HG03045 (cell line): ENCODE measurements around the gene PCDHGA4.
A peak's percentile ranks its signal among the peaks of the same experiment; 100 is the strongest.
"Not testable (repeated sequence)": the region's sequence is repeated elsewhere in the genome, so short reads cannot be mapped to it uniquely, and the experiment has no call there.

Experiments
- ATAC-seq: cut with Tn5 transposase; IDR thresholded peaks from one replicate; pipeline ENCODE4 v1.9.1; 2021; ENCODE audit warnings: mild to moderate bottlenecking, moderate library complexity; ENCODE audit not compliant: unreplicated experiment

Gene PCDHGA4

DNA sequence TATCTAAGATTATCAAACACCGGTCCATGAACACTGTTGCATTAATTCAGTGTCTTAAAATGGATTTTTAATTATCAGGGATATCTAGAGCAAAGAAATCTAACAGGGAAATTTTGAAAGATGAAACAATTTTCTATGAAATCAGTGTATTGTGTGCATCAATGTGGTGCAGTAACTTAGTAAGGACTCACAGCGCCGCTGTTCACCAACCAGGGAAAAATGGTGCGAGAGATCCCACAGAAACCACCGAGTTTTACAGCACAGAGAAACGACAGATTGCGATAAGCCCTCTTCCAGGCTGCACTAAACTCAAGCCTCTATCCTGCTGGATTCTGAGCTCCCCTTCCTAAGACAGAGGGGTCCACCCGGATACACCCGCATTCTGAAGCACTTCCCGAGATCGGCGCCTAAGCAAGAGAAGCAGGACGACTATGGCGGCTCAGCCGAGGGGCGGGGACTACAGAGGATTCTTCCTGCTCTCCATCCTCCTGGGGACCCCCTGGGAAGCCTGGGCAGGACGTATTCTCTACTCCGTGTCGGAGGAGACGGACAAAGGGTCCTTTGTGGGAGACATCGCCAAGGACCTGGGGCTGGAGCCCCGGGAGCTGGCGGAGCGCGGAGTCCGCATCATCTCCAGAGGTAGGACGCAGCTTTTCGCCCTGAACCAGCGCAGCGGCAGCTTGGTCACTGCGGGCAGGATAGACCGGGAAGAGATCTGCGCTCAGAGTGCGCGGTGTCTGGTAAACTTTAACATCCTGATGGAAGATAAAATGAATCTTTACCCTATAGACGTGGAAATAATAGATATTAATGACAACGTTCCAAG, 27.9 kb downstream of the PCDHGA4 start, which contains the start of gene PCDHGA7:
Gene PCDHGA7, plus strand, starts transcription at position 274 of the 826 bp plus-strand sequence. Its CDS starts 158 bp downstream, at position 432.
- no peak for ATAC-seq

DNA sequence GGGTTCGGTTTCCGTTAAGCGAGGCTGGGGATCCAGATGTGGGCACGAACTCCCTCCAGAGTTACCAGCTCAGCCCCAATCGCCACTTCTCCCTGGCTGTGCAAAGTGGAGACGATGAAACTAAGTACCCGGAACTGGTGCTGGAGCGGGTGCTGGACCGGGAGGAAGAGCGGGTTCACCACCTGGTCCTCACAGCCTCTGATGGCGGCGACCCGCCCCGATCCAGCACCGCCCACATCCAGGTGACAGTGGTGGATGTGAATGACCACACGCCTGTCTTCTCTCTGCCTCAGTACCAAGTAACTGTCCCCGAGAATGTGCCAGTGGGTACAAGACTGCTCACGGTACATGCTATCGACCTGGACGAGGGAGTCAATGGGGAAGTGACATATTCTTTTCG, 28.5 kb downstream of the PCDHGA4 start:
- no peak for ATAC-seq

DNA sequence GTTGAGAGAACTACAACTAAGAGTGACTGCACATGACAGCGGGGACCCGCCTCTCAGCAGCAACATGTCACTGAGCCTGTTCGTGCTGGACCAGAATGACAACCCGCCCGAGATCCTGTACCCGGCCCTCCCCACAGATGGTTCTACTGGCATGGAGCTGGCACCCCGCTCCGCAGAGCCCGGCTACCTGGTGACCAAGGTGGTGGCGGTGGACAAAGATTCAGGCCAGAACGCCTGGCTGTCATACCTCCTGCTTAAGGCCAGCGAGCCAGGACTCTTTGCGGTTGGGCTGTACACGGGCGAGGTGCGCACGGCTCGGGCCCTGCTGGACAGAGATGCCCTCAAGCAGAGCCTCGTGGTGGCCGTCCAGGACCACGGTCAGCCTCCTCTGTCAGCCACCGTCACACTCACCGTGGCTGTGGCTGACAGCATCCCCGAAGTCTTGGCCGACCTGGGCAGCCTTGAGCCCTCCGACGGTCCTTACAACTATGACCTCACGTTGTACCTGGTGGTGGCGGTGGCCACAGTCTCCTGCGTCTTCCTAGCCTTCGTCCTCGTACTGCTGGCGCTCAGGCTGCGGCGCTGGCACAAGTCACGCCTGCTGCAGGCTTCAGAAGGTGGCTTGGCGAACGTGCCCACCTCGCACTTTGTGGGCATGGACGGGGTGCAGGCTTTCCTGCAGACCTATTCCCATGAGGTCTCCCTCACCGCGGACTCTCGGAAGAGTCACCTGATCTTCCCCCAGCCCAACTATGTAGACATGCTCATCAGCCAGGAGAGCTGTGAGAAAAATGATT, 29.8 kb downstream of the PCDHGA4 start:
- no peak for ATAC-seq

DNA sequence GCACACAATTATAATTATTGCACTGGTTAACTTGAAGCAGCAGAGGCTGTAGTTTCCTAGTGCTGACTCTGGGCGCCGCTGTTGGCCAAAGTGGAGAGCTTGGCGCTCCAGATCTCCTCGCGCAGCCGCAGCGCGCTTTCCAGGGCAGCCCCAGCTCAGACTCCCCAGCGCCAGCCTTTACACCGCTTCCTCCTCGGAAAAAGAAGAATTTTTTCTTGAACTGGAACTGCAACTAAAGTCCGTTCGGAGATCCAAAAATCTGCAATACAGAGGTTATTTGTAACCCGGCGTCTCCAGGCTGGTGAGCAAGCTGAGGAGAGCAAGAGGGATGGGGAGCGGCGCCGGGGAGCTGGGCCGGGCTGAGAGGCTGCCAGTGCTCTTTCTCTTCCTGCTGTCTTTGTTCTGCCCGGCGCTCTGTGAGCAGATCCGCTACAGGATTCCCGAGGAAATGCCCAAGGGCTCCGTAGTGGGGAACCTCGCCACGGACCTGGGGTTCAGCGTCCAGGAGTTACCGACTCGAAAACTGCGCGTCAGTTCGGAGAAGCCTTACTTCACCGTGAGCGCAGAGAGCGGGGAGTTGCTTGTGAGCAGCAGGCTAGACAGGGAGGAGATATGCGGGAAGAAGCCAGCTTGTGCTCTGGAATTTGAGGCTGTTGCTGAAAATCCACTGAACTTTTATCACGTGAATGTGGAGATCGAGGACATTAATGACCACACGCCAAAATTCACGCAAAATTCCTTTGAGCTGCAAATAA, 32.9 kb downstream of the PCDHGA4 start, which contains the start of gene PCDHGB4:
Gene PCDHGB4, plus strand, starts transcription at position 142 of the 755 bp plus-strand sequence. Its CDS starts 187 bp downstream, at position 329.
- ATAC-seq = not testable (repeated sequence)

GRCh38 chr5:141388661-141389060, 33.8 kb downstream of the PCDHGA4 start:
- no peak for ATAC-seq

- no peak for ATAC-seq
Observed at GRCh38 chr5:141389153-141390042, 34.6 kb downstream of the PCDHGA4 start.

GRCh38 chr5:141392429-141393198, 37.8 kb downstream of the PCDHGA4 start, which contains the start of gene PCDHGA8:
TSS of gene PCDHGA8 (plus strand) at chr5:141392633. CDS start at chr5:141392814, 181 bp downstream.
- no peak for ATAC-seq

- no peak for ATAC-seq
Observed at GRCh38 chr5:141393267-141393666, 38.4 kb downstream of the PCDHGA4 start.

DNA sequence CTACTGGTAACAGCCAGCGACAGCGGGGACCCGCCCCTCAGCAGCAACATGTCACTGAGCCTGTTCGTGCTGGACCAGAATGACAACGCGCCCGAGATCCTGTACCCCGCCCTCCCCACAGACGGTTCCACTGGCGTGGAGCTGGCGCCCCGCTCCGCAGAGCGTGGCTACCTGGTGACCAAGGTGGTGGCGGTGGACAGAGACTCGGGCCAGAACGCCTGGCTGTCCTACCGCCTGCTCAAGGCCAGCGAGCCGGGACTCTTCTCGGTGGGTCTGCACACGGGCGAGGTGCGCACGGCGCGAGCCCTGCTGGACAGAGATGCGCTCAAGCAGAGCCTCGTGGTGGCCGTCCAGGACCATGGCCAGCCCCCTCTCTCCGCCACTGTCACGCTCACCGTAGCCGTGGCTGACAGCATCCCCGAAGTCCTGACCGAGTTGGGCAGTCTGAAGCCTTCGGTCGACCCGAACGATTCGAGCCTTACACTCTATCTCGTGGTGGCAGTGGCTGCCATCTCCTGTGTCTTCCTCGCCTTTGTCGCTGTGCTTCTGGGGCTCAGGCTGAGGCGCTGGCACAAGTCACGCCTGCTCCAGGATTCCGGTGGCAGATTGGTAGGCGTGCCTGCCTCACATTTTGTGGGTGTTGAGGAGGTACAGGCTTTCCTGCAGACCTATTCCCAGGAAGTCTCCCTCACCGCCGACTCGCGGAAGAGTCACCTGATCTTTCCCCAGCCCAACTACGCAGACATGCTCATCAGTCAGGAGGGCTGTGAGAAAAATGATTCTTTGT, 39.8 kb downstream of the PCDHGA4 start:
- not testable (repeated sequence) for ATAC-seq

GRCh38 chr5:141397756-141398551, 43.1 kb downstream of the PCDHGA4 start, which contains the start of gene PCDHGB5:
TSS of gene PCDHGB5 (plus strand) at chr5:141397947. CDS start at chr5:141398128, 181 bp downstream.
- ATAC-seq = peak; percentile 90

DNA sequence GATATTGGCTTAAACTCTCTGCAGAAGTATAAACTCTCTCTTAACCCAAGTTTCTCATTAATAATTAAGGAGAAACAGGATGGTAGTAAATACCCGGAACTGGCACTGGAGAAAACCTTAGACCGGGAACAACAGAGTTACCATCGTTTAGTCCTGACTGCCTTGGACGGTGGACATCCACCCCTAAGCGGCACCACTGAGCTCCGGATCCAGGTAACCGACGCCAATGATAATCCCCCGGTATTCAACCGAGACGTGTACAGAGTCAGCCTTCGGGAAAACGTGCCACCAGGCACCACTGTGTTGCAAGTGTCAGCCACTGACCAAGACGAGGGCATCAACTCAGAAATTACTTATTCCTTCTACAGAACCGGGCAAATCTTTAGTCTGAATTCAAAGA, 43.8 kb downstream of the PCDHGA4 start:
- ATAC-seq = no peak

DNA sequence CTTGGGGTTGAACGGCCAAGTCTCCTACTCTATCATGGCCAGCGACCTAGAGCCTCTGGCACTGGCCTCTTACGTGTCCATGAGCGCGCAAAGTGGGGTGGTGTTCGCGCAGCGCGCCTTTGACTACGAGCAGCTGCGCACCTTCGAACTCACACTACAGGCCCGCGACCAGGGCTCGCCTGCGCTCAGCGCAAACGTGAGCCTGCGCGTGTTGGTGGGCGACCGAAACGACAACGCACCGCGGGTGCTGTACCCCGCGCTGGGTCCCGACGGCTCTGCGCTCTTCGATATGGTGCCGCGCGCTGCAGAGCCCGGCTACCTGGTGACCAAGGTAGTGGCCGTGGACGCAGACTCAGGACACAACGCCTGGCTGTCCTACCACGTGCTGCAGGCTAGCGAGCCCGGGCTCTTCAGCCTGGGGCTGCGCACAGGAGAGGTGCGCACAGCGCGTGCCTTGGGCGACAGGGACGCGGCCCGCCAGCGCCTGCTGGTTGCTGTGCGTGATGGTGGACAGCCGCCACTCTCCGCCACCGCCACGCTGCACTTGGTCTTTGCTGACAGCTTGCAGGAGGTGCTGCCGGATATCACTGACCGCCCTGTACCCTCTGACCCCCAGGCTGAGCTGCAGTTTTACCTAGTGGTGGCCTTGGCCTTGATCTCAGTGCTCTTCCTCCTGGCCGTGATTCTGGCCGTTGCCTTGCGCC, 44.9 kb downstream of the PCDHGA4 start:
- no peak for ATAC-seq

DNA sequence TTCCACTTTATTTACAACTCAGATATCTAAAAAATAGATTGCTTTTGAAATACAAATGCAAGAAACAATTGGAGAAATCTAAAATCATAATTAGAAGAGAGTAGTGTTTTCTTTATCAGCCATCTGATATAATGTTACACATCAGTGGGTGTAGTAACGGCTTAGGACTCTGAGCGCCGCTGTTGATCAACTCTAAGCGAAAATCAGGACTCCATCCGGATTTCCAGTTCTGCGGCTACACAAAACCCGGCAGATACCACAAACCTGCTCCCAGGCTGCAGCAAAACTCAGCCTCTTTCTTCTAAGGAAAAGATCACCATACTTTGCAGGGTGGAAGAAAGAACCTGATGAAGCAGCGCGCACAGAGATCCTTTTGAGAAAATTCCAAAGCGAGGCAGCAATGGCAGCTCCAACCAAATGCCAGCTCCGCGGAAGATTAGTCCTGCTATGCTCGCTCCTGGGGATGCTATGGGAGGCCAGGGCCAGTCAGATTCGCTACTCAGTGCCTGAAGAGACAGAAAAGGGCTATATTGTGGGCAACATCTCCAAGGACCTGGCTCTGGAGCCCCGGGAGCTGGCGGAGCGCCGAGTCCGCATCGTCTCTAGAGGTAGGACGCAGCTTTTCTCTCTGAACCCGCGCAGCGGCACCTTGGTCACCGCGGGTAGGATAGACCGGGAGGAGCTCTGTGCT, 47.9 kb downstream of the PCDHGA4 start, which contains the start of gene PCDHGA9:
Gene PCDHGA9, plus strand, starts transcription at position 226 of the 691 bp plus-strand sequence. Its CDS starts 175 bp downstream, at position 401.
- ATAC-seq = no peak

- no peak for ATAC-seq
Observed at GRCh38 chr5:141403387-141403786, 48.6 kb downstream of the PCDHGA4 start.
